GM12878 (cell line): ENCODE measurements around the gene MEIOC. TPM values are rescaled to one million over a fixed set of nuclear protein-coding genes. Genes with fewer than 3 reads are reported as not detected.

Source experiments
- ATAC-seq: fragments of 200-7000 bp; cut with Tn5 transposase; 3 replicates; pipeline ENCODE4 v1.9.1; 2020; ENCODE audit warnings: mild to moderate bottlenecking, moderate library complexity
- BruUV-seq: library from RNA; stranded (reverse); fragments of 400-500 nt; replicated peaks from 2 replicates; lab custom pipeline; 2021; lab: Mats Ljungman, UMichigan
- CTCF ChIA-PET: fragments of 300-600 bp; sonication (Branson Sonifier 250); formaldehyde crosslinking; extraction: SDS; loops from one replicate; lab custom pipeline; 2021; ENCODE audit warnings: inconsistent platforms; lab: Yijun Ruan, JAX
- POLR2A ChIA-PET: fragments of 350-600 bp; formaldehyde crosslinking; extraction: SDS; loops from one replicate; lab custom pipeline; 2021; ENCODE audit warnings: inconsistent platforms; lab: Charles Lee
- RAD21 ChIA-PET: fragments of 300-600 bp; sonication (Branson Sonifier 250); formaldehyde crosslinking; loops from one replicate; lab custom pipeline; 2023; ENCODE audit warnings: antibody characterized with exemption; ENCODE audit not compliant: unreplicated experiment; lab: Charles Lee
- SMC1A ChIA-PET: fragments of 300-600 bp; sonication (Branson Sonifier 250); formaldehyde crosslinking; loops from one replicate; lab custom pipeline; 2023; ENCODE audit not compliant: unreplicated experiment, uncharacterized antibody; lab: Charles Lee
- DNase-seq: peaks from one replicate; pipeline ENCODE4 v3.0.0-alpha.2; 2011; ENCODE audit warnings: low read depth, low spot score
- FAIRE-seq: peaks from 3 replicates; lab custom pipeline; 2011; peaks lifted over from hg19 to GRCh38; lab: Jason Lieb, UNC
- H2AFZ ChIP-seq: 2 replicates; pipeline ENCODE4 v1.6.0; 2011; ENCODE audit warnings: low read depth, low read length, control low read depth; ENCODE audit not compliant: control insufficient read depth
- H3K27ac ChIP-seq: 2 replicates; pipeline ENCODE4 v1.5.1; 2011; ENCODE audit warnings: control low read depth; ENCODE audit not compliant: control insufficient read depth, insufficient read depth
- H3K27me3 ChIP-seq, 2 experiments: replicated peaks in 1 of 2; 2 replicates each; pipeline versions ENCODE4 v1.6.0 to v1.6.1; 2011; ENCODE audit warnings: low read length in 1 of 2; ENCODE audit not compliant: control insufficient read depth in 2 of 2, insufficient read depth in 2 of 2
- H3K36me3 ChIP-seq, 2 experiments: 2 replicates each; pipeline ENCODE4 v1.5.1; 2011; ENCODE audit warnings: low read length in 1 of 2; ENCODE audit not compliant: control insufficient read depth in 2 of 2, insufficient read depth in 2 of 2
- H3K4me1 ChIP-seq: 2 replicates; pipeline ENCODE4 v1.6.1; 2011; ENCODE audit warnings: mild to moderate bottlenecking, low read length, moderate library complexity, mixed read lengths; ENCODE audit not compliant: control insufficient read depth, insufficient read depth
- H3K4me2 ChIP-seq: 2 replicates; pipeline ENCODE4 v1.6.0; 2011; ENCODE audit warnings: control low read depth; ENCODE audit not compliant: control insufficient read depth, insufficient read depth
- H3K4me3 ChIP-seq: fragments of 200-600 bp; sonication (generic); 2 replicates; pipeline ENCODE4 v1.5.1; 2016
- H3K79me2 ChIP-seq: 2 replicates; pipeline ENCODE4 v1.6.0; 2011; ENCODE audit warnings: low read length; ENCODE audit not compliant: control insufficient read depth, insufficient read depth
- H3K9ac ChIP-seq: 2 replicates; pipeline ENCODE4 v1.8.0; 2011; ENCODE audit warnings: low read length, control low read depth, mixed read lengths; ENCODE audit not compliant: control insufficient read depth, insufficient read depth
- H3K9me3 ChIP-seq: replicated peaks from 3 replicates; pipeline ENCODE4 v1.5.1; 2011; ENCODE audit warnings: mild to moderate bottlenecking, low read length; ENCODE audit not compliant: control insufficient read depth, insufficient read depth
- H4K20me1 ChIP-seq: 2 replicates; pipeline ENCODE4 v1.6.0; 2011; ENCODE audit not compliant: control insufficient read depth, insufficient read depth
- ASH2L ChIP-seq: fragments of 300-600, 200-600 bp; sonication (generic); IDR thresholded peaks from 2 replicates; pipeline ENCODE4 v1.6.1; 2017; ENCODE audit warnings: low read depth, mild to moderate bottlenecking, borderline replicate concordance
- E2F8 ChIP-seq: fragments of 450-650 bp; IDR thresholded peaks from 2 replicates; pipeline ENCODE4 v1.6.1; 2018; ENCODE audit warnings: mild to moderate bottlenecking, low read depth, moderate library complexity; ENCODE audit not compliant: partially characterized antibody
- EGR1 ChIP-seq, 2 experiments: IDR thresholded peaks; 1 replicate in 1 of 2; 2 replicates in 1 of 2; pipeline ENCODE4 v1.6.1; 2011 to 2012; ENCODE audit warnings: low read depth in 2 of 2, low read length in 2 of 2, borderline replicate concordance in 1 of 2, mild to moderate bottlenecking in 1 of 2, moderate library complexity in 1 of 2
- KLF5 ChIP-seq: fragments of 450-650 bp; IDR thresholded peaks from 2 replicates; pipeline ENCODE4 v1.6.1; 2014; ENCODE audit warnings: mild to moderate bottlenecking; ENCODE audit not compliant: partially characterized antibody
- PKNOX1 ChIP-seq: fragments of 450-650 bp; IDR thresholded peaks from 2 replicates; pipeline ENCODE4 v1.6.1; 2016; ENCODE audit warnings: mild to moderate bottlenecking
- PRDM15 ChIP-seq: fragments of 450-650 bp; formaldehyde crosslinking; IDR thresholded peaks from 2 replicates; pipeline ENCODE4 v1.4.0; 2020; ENCODE audit warnings: mild to moderate bottlenecking, moderate library complexity
- RELB ChIP-seq: fragments of 450-650 bp; IDR thresholded peaks from 2 replicates; pipeline ENCODE4 v1.6.1; 2017; ENCODE audit warnings: low read depth, mild to moderate bottlenecking, moderate library complexity
- ZNF592 ChIP-seq: fragments of 450-650 bp; IDR thresholded peaks from 2 replicates; pipeline ENCODE4 v1.6.1; 2017; ENCODE audit warnings: mild to moderate bottlenecking, moderate library complexity
- WGBS: methylation state at CpG from one replicate; pipeline ENCODE4 v1.1.6; 2016; ENCODE audit warnings: low lambda C conversion rate; ENCODE audit not compliant: insufficient replicate concordance, insufficient coverage; ENCODE audit errors: missing lambda C conversion rate; 5-methylcytosine and 5-hydroxymethylcytosine counted together
- in situ Hi-C: fragments of 300-500 bp; cut with MboI; formaldehyde crosslinking; loops from 9 replicates; pipeline ENCODE4 v1.14.3; 2018; ENCODE audit warnings: mixed read lengths
- intact Hi-C: fragments of 100-400 bp; cut with micrococcal nuclease; formaldehyde crosslinking; loops from one replicate; pipeline ENCODE4 v1.14.2; 2022; ENCODE audit not compliant: unreplicated experiment
- polyA plus RNA-seq, 11 experiments: library from polyadenylated mRNA; depleted of rRNA in 4 of 11; unstranded in 6 of 11; stranded (reverse) in 5 of 11; fragments of >200 nt; fragmentation: Nextera tagmentation in 4 of 11; fragmentation: Illumina TruSeq in 1 of 11; extraction: Ambion mirVana in 4 of 11; extraction: Trizol in 1 of 11; gene quantifications; 1 replicate in 1 of 11; 2 replicates in 10 of 11; pipeline versions ENCODE4 v1.2.1 to v1.2.3, GENCODE V29; 2011 to 2016; ENCODE audit warnings: inconsistent platforms in 2 of 11, missing spikeins in 2 of 11, low read depth in 1 of 11
- total RNA-seq, 4 experiments: library from RNA; depleted of rRNA in 3 of 4; stranded (reverse); fragments of >200 nt in 3 of 4; fragmentation: Illumina TruSeq in 1 of 4; extraction: Trizol in 1 of 4; gene quantifications; 2 replicates each; pipeline versions ENCODE4 v1.2.1 to v1.2.3, GENCODE V29; 2013 to 2021

MEIOC gene
- total and polyA plus RNA-seq, 10 of the 15 experiments (the other 5 are each of a cell fraction or from before 2014, with no cell fraction given), result 0.01 to 0.48 (median 0.12) TPM; not detected in 4

GRCh38 chr17:44629314-44629713, 27.0 kb upstream of the MEIOC start:
- ChIA-PET SMC1A (no interaction called here), RAD21 (no interaction called here), CTCF (no interaction called here), POLR2A (interaction anchor here (0.6 kb wide), 1 partner anchor 171 kb away, joined by 3 read pairs; no protein-coding TSS in a partner anchor)
- no peak overlapping the region for H3K4me2 ChIP-seq
- ATAC-seq (no peak), DNase-seq (no peak), FAIRE-seq (no peak)
- WGBS, result 97% methylated on average over 13 of the region's 13 CpGs
- no peak overlapping the region for H3K4me3 ChIP-seq
- no peak overlapping the region; the same call in 1 of the 2 replicates for H2AFZ ChIP-seq
- H3K79me2 ChIP-seq, result no peaks in the 10 kb centered on the region
- no peak overlapping the region for H3K9ac ChIP-seq
- H3K4me1 ChIP-seq, result peaks cover 9% of the 10 kb centered on the region
- no peaks in the 10 kb centered on the region for H3K36me3 ChIP-seq
- in situ Hi-C loops (no loop called here), intact Hi-C loops (loop anchor here (5.0 kb wide), 1 partner anchor 72 kb away; the partner anchor contains the start of gene FZD2)
- H3K9me3 ChIP-seq, result no peaks in the 10 kb centered on the region; the same call in 2 of the 3 replicates
- H3K27ac ChIP-seq, result no peak overlapping the region
- no peaks in the 10 kb centered on the region for H3K27me3 ChIP-seq
- H4K20me1 ChIP-seq, result no peaks in the 10 kb centered on the region
- no TSS peak for BruUV-seq
- TF ChIP-seq E2F8 (no peak), KLF5 (no peak), EGR1 (IDR thresholded peaks at IDR 0.05; ENCODE audit: borderline replicate concordance in 1 of 2, low read depth in 2 of 2, low read length in 2 of 2) (no peak), PKNOX1 (no peak), ZNF592 (no peak), ASH2L (no peak), PRDM15 (CRISPR knock-in tag) (no peak), RELB (no peak)
